ENCODE measurements around the gene MYPOP. TPM values are rescaled to one million over a fixed set of nuclear protein-coding genes. Genes with fewer than 3 reads are reported as not detected.

The MYPOP gene, protein sequence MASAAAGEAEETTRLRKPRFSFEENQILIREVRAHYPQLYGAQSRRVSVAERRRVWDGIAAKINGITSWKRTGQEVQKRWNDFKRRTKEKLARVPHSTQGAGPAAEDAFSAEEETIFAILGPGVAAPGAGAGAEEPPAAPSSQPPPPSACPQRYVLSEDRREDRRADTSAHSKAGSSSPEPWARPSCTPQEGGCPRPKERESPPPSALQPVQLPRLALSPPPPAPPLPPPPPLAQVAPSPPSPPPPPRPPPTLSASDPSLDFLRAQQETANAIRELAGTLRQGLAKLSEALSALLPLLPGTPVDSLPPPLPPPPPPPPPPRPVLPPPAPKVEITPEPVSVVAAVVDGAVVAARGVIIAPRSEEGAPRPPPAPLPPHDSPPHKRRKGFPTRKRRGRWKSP
- total RNA-seq: 1 to 10 TPM; 8.7 to 9.1 TPM

DNA sequence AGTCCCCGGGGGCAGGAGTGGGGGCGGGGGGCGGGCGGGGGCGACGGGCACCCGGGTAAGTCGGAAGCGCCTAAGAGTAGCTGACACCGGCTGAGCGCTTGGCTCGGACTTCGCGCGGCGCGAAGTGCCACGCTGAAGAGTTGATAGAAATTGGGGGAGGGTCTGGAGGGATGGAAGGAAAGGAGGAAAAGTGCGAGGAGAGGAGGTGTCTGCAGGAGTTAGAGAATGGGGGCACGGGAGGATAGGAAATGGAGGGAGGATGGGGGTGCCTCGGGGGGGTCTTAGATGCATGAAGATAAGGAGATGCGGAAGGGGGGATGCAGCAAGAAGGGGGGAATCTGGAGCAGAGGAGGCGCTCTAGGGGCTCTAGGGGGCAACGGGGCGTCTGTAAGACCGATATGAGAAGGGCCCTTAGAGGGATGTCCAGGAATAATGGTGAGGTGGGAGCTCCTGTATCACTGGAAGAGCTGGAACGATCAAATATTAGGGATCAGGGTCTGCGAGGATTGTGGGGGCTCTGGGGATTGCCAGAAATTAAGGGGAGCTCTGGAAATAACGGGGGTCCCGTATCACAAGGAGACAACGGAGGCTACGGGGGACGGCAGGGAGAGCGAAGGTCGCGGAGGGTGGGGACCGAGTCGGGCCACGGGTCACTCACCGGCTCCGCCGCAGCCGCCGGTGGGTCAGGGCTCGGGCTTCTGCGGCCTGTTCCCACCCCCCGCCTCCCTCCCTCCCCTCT lies at the start of gene MYPOP:
MYPOP (minus strand) TSS at position 702 of the 739 bp plus-strand sequence. CDS start 840 bp downstream, outside the sequence.
- no peak for DNase-seq (ENCODE audit: low spot score)
- Histone ChIP-seq H3K27me3 (replicated peaks; ENCODE audit: insufficient read depth) (no peaks in the 10 kb centered on the region), H3K4me1 (replicated peaks) (no peaks in the 10 kb centered on the region), H3K36me3 (no peaks in the 10 kb centered on the region), H3K9me3 (no peaks in the 10 kb centered on the region), H3K4me3 (peak within 1 kb of the TSS; percentile 65 to 78), H3K27ac (peak within 1 kb of the TSS; percentile 71 to 75)
- TF ChIP-seq POLR2AphosphoS5 (IDR thresholded peaks at IDR 0.05) (no peak), POLR2A (IDR thresholded peaks at IDR 0.05) (no peak)
- TF ChIP-seq, protein P1, sequence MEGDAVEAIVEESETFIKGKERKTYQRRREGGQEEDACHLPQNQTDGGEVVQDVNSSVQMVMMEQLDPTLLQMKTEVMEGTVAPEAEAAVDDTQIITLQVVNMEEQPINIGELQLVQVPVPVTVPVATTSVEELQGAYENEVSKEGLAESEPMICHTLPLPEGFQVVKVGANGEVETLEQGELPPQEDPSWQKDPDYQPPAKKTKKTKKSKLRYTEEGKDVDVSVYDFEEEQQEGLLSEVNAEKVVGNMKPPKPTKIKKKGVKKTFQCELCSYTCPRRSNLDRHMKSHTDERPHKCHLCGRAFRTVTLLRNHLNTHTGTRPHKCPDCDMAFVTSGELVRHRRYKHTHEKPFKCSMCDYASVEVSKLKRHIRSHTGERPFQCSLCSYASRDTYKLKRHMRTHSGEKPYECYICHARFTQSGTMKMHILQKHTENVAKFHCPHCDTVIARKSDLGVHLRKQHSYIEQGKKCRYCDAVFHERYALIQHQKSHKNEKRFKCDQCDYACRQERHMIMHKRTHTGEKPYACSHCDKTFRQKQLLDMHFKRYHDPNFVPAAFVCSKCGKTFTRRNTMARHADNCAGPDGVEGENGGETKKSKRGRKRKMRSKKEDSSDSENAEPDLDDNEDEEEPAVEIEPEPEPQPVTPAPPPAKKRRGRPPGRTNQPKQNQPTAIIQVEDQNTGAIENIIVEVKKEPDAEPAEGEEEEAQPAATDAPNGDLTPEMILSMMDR (IDR thresholded peaks at IDR 0.05): no peak
- under 1% methylated on average over 46 of the region's 47 CpGs for WGBS
- intact Hi-C loops (cut with DNase I): no loop called here

DNA sequence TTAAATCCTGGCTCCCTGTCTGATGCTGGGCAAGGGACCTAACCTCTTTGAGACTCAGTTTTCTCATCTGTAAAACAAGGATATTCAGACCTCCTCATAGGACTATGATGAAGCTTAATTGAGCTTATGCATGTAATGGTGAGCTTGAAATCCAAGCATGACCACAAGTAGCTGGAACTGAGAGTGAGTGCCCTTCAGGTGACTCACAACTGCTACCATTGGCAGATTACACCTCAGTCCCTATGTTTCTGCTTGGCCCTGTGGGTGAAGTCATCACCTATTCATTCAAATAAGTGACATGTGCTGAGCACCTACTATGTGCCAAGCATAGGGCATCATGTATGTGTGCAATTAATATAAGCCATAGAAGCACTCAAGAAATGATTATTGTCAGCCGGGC lies 45.5 kb upstream of the MYPOP start:
- intact Hi-C loops (cut with DNase I): no loop called here
- WGBS: 82% methylated on average over 1 of the region's 1 CpG

DNA sequence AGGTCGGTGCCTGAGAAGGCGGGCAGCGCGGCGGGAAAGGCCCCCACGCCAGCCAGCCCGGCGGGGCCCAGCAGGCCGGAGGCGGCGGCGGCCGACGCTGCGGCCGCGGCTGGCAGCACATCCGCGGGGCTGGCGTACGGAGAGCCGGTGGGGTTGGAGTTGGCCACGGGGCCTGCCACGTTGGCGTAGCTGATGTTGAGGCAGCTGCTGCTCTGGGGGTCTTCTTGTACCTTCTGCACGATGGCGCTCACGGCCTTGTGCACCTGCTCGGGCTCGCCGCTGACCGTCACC lies 38.0 kb upstream of the MYPOP start:
- intact Hi-C loops (cut with DNase I): no loop called here
- WGBS: 74% methylated on average over 32 of the region's 32 CpGs
- Histone ChIP-seq H3K9me3 (no peaks in the 10 kb centered on the region), H3K4me3 (no peak overlapping the region), H3K36me3 (no peaks in the 10 kb centered on the region), H3K4me1 (replicated peaks) (no peaks in the 10 kb centered on the region), H3K27me3 (replicated peaks; ENCODE audit: insufficient read depth) (peaks cover 3% of the 10 kb centered on the region), H3K27ac (no peak overlapping the region)
- DNase-seq (ENCODE audit: low spot score): no peak
- TF ChIP-seq POLR2AphosphoS5 (IDR thresholded peaks at IDR 0.05) (no peak), POLR2A (IDR thresholded peaks at IDR 0.05) (no peak)
- TF ChIP-seq, protein P1 (IDR thresholded peaks at IDR 0.05): no peak

More for the DNA sequence above, 45.5 kb upstream of the MYPOP start:
- TF ChIP-seq, protein P1 (IDR thresholded peaks at IDR 0.05): no peak
- no peak for TF ChIP-seq POLR2A (IDR thresholded peaks at IDR 0.05)
- no peak for TF ChIP-seq POLR2AphosphoS5 (IDR thresholded peaks at IDR 0.05)
- DNase-seq (ENCODE audit: low spot score): no peak
- Histone ChIP-seq H3K36me3 (no peaks in the 10 kb centered on the region), H3K27me3 (replicated peaks; ENCODE audit: insufficient read depth) (no peaks in the 10 kb centered on the region), H3K4me1 (replicated peaks) (no peaks in the 10 kb centered on the region), H3K9me3 (no peaks in the 10 kb centered on the region), H3K27ac (no peak overlapping the region), H3K4me3 (no peak overlapping the region)

DNA sequence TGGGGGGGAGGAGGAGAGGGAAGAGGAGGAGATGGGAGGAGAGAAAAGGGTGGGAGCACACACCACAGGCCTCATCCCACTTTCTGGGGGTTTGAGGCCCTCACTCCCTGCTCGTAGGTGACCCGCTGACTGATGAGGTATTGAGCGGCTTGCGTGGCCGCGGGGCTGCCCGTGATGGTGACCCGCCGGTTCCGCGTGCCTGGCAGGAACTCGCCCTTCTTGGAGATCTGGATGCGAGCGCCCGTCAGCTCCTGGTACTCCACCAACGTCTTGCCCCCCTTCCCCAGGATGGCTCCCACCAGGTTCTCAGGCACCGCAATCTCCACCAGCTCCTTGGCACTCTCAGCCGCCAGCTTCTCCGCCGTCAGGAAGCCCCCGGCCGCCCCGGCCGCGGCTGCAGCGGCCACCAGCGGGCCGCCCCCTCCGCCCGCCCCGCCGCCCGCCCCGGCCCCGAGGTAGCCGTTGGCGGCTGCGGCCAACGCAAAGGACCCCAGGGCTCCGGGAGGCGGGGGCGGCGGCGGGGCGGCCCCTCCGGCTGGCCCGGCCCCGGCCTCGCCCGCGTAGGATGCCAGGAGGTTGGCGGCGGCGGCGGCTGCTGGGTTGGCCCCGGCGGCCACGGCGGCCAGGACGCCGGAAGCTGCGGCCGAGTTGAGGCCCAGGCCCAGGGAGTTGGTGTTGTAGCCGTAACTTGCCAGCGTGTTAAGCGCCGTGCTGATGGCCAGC lies 37.5 kb upstream of the MYPOP start:
- H3K27ac ChIP-seq: no peak overlapping the region
- intact Hi-C loops (cut with DNase I): no loop called here
- no peak for DNase-seq (ENCODE audit: low spot score)
- peaks cover 3% of the 10 kb centered on the region for H3K27me3 ChIP-seq (replicated peaks; ENCODE audit: insufficient read depth)
- no peaks in the 10 kb centered on the region for H3K4me1 ChIP-seq (replicated peaks)
- H3K4me3 ChIP-seq: no peak overlapping the region
- 55% methylated on average over 21 of the region's 67 CpGs for WGBS
- no peaks in the 10 kb centered on the region for H3K9me3 ChIP-seq
- H3K36me3 ChIP-seq: no peaks in the 10 kb centered on the region
- no peak for TF ChIP-seq POLR2A (IDR thresholded peaks at IDR 0.05)
- TF ChIP-seq POLR2AphosphoS5 (IDR thresholded peaks at IDR 0.05): no peak
- TF ChIP-seq, protein P1 (IDR thresholded peaks at IDR 0.05): no peak

Data from prostate gland (tissue), 2 donors.